Measurements from ENCODE around the gene COMT.
"Not testable (repeated sequence)": the region's sequence is repeated elsewhere in the genome, so short reads cannot be mapped to it uniquely, and the experiment has no call there.

The COMT gene

GRCh38 chr22:19929586-19930550 is 11.7 kb upstream of the COMT start:
- no peak for DNase-seq (ENCODE audit: low read depth)

DNA sequence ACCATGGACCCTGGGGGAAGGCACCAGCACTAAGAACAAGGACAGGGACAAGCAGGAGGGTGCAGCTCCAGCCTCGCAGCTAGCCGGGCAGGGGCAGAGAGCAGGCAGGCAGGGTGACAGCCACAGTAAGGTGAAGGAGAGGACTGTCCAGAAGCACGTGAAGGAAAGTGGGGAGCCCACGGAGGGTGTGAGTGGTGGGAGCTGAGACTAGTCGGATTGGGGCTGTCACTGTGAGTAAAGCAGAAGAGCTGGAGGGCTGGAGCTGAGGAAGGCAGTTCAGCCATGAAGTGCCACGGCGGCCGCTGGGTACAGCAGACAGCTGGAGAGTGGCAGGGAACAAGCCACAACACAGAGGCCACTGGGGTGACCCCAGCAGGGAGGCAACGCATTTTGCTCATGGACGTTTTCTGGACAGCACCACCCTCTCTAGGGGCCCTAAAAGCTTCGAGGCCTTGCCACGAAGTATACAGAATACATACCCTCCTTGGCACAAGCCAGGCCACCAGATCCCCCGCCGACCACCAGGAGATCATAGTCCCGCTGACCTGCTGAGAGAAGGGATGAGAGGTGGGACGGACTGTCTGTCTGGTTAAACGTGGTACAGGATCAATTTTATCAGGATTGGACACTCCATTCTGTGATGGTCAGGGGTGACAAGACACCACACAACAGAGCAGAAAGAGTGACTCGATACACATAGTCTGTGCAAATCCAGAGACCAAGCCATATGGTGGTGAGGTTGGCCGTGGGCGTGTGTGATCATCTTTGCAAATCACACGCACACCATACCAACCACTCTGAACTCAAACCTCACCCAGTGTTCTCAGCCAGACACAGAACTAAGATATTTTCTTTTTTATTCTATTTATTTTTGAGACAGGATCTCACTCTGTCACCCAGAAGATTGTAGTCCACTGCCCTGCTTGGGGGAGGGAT is 10.8 kb upstream of the COMT start:
- no peak for DNase-seq (ENCODE audit: low read depth)

GRCh38 chr22:19931514-19931913 is 10.1 kb upstream of the COMT start:
- DNase-seq (ENCODE audit: low read depth), result no peak

DNA sequence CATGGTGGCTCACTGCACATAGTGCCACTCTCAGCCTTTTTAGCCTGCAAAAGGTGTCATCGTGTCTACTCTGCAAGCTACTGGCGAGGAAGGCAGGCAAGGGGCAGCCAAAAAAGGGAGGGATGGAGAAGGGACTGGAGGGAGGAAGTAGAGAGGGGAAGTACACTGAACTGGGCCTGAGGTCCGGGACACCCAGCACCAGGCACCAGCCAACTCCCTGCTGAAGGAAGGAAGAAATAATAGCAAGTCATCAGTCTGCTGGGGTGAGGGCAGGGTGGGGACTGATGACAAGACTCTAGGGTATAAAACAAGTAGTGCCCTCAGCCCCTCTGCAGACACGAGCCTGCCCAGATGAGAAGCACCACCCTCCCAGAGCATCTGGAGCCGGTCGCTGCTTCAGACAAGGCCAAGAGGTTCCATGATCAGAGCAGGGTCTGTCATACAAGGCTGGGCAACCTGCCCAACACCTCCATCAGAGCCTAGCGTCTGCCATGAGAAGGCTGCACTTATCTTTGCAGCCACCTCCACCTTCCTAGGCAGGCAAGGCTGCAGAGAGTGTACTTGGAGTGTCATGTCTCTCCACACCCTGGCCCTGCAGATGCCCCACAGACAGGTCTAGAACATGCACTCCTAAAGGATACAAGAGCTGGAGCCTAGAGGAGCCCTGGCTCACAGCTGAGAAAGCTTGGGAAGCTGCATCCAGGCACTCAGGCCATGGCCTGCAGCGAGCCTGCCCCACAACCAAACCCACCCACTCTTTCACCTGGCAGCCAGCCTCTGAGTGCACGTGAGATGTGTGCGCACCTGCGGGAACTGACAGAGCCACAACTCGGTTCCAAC is 9.0 kb upstream of the COMT start:
- DNase-seq (ENCODE audit: low read depth), result no peak

DNA sequence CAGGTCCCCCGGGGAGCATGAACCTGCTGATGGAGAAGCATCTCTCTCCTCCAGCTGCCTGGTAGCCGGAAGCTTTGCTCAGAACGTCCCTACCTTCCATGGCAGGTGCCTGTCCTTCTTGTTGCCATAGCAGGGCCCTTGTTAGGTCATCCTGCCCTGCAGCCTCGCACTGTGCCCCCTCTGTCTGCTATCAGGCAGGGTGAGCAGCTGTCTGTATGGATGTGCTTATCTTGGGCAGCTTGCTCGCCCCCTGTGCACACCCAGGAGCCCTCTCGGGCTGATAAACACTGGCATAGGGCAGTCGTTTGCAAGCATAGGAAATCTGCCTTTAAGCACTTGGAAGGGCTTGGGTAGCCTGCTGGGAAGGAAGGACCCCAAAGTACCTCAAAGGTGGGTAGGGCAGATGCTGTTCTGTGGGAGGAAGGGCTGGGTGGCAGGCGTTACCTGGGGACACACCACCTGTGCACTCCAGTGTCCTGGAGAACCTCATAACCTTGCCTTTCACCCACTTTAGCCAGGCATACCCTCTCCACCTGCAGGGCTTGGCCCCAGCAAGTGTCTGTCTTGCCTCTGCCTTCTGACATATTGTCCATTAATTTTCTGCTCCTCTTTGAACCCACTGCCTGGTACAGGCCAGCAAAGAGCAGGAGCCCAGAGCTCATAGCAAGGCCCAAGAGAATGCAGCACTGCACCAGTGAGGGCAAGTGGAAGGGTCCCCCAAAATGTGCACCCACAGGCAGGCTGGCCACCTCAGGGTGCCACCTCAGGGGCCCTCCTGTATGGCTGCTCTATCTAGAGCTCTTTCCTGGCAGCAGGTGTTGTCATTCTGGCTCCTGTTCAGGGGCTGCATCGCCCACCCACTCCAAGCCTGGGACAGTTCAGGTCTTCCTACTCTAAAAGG is 8.0 kb upstream of the COMT start:
- DNase-seq (ENCODE audit: low read depth), result no peak

DNA sequence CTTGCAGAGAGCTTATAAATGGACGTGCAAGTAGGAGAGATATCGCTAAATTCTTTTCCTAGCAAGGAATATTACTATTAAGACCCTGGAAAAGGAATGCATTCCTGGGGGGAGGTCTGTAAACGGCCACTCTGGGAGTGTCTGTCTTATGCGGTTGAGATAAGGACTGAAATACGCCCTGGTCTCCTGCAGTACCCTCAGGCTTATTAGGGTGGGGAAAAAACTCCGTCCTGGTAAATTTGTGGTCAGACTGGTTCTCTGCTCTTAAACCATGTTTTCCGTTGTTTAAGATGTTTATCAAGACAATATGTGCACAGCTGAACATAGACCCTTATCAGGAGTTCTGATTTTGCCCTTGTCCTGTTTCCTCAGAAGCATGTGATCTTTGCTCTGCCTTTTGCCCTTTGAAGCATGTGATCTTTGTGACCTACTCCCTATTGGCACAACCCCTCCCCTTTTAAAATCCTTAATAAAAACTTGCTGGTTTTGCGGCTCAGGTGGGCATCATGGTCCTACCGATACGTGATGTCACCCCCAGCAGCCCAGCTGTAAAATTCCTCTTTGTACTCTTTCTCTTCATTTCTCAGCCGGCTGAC is 6.4 kb upstream of the COMT start:
- not testable (repeated sequence) for DNase-seq (ENCODE audit: low read depth)

GRCh38 chr22:19936513-19936912 is 5.1 kb upstream of the COMT start:
- no peak for DNase-seq (ENCODE audit: low read depth)

GRCh38 chr22:19937616-19938473 is 3.7 kb upstream of the COMT start:
- DNase-seq (ENCODE audit: low read depth), result no peak

DNA sequence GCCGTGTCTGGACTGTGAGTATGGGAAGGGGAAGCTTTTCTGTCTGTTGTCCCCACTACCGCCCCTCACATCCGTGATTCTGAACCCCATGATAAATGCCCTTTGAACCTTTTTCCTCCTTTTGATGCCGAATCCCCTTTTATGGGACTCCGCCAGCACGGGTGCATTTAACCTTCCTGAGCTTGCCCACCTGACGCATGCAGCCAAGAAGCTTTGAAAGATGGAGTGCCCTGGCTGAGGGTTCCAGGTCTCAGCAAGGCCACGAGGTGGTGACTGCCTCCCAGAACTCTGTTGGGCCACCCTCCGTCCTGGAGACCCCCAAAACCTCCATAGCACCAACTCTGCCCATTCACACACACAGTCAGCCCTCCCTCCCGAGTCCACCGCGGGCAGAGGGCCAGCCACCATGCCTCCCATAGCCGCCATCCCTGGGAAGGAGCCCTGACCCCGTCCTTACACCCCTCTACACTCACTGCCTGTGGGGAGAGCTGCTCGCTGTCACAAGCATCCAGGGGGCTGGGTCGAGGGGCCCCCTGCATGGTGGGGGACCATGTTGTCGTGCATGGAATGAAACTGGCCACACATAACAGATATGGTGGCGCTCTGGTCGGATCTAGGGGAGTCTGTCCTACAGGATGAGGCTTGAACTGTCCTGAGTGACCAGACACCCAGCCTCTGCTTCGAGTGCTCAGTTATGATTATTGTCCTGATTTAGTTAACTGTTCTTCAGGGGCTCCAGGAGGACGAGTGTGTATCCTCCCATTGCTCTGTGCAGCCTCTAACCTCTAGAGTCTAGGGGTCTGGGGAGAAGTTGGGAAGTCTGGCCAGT is 822 bp upstream of the COMT start:
- DNase-seq (ENCODE audit: low read depth), result no peak

DNA sequence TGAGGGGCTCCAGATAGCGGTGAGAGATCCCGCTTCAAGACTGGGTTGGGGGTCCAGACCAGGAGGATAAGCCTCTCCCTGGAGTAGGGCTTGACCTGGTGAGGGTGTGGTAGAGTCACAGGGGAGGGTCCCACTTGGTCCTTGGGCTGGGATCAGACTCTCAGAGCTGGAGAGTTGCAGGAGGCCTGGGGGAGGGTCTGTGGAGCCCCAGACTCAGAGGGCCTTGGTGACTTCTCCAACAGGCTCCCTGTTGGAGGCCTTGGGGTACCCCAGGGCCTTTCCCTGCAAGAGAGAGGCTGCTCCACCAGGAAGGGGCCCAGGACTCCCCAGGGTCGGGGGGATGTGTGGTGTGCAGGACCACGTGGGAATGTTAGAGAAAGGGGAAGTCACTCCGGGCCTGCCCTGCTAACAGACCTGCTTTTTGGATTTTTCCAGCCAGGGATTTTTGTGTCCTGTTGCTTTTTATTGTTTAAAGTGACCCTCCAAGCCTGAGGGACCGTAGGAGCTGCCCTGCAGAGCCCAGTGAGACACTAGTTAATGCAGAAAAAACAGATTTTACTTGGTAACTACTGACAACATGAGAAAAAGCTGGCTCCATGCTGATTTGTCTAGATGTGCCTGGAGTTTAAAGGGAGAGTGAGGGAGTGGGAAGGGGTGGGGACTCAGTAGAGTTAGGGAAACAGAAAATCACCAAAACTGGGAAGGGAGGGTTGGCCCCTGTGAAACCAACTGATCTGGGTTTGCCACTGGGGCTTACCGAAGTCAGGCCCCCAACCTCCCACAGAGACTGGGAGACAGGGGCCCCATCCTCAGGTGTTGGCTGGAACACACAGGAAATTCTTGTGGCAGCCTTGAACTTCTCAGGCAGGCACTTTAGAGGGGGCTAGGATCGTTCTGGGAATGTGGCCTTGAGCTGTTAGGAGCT is 847 bp downstream of the COMT start:
- no peak for DNase-seq (ENCODE audit: low read depth)

DNA sequence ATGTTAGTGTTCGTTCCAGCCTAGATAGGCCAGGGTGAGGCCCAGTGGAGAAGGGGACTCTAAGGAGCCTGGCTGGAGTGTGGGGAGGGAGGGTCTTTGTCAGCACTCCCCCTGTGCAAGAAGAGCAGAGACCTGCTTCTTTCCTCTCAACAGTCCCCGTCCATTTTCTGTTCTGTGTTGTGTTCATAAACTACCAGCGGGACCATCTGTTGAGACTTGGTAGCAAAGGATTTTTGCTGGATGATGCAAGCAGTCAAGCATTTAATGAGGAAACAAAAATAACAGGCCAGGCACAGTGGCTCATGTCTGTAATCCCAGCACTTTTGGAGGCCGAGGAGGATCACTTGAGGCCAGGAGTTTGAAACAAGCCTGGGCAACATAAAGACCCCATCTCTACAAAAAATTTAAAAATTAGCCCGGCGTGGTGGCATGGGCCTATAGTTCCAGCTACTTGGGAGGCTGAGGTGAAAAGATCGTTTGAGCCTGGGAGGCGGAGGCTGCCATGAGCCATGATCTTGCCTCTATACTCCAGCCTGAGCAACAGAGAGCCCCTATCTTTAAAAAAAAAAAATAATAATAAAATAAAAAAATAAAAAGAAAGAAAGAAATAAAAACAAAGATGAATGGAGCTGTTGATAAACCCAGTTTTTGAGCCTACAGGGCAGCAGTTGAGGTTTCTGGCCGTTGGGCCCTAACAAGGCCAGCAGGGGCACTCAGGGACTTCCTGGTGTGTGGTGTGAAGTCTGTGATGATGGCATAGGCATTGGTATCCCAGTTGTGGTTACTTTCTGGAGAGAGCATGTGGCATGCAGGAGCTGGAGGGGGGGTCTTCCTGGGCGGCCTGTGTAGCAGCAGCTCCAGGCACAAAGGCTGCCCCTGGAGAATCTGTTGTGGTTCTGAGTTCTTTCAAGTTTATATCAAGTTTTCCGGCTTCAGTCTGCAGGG is 1.8 kb downstream of the COMT start:
- no peak for DNase-seq (ENCODE audit: low read depth)

- no peak for DNase-seq (ENCODE audit: low read depth)
Observed at GRCh38 chr22:19948057-19948760, 6.6 kb downstream of the COMT start.

DNA sequence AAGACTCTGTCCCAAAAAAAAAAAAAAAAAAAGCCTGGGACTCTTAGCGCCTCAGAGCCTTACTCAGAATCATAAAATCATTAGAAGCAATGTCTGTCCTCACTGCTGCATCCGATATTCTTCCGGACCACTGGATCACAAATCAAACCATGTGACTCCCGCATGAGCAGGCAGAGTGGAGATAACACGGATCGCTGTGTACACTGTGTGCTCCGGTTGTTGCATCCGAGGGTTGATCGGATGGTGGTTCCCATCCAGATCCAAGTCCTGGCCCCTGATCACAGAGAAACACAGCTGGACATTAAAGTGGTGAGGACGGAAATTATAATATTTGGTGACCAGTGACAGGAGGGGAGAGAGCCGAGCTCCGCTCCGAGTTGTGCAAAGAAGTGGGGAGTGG is 9.8 kb downstream of the COMT start:
- DNase-seq (ENCODE audit: low read depth), result no peak

GRCh38 chr22:19955241-19956128 is 13.9 kb downstream of the COMT start:
- DNase-seq (ENCODE audit: low read depth), result no peak

DNA sequence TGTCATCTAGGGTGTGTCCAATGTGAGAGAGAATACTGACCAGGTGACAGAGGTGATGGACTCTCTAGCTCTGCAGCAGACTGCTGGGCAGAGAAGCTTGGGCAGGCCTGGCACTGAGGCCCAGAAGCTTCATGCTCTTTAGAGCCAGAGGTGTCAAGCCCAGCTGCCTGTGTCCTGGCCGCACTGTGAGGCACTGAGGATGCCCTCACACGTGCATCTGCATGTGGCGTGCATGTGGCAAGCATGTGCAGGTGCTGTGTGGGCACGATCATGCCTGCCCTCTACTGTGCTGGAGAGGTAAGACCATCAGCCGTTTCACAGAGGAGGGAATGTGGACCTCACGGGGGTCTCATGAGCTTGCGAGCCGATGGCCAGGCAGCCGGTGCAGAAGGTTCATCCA is 15.9 kb downstream of the COMT start:
- DNase-seq (ENCODE audit: low read depth), result no peak

Data from stimulated activated CD8-positive, alpha-beta memory T cell treated with anti-CD3 and anti-CD28 coated beads, Interleukin-15, amount 100 ng/mL, for 1 hour (primary cell).